AG09309 (cell line): ENCODE data around the gene ULBP3.

Source experiments
- DNase-seq: peaks from one replicate; pipeline ENCODE4 v3.0.0-alpha.2; 2010; ENCODE audit warnings: low read depth
- H3K4me3 ChIP-seq: 2 replicates; pipeline ENCODE4 v1.5.1; 2011; ENCODE audit warnings: mild to moderate bottlenecking, low read depth, low read length, moderate library complexity; ENCODE audit not compliant: control insufficient read depth
- CTCF ChIP-seq: IDR thresholded peaks from 2 replicates; pipeline ENCODE4 v1.5.1; 2011; ENCODE audit warnings: mild to moderate bottlenecking, low read depth, low read length, inconsistent platforms; ENCODE audit not compliant: insufficient read depth, control insufficient read depth; ENCODE audit errors: missing control alignments

The ULBP3 gene

DNA sequence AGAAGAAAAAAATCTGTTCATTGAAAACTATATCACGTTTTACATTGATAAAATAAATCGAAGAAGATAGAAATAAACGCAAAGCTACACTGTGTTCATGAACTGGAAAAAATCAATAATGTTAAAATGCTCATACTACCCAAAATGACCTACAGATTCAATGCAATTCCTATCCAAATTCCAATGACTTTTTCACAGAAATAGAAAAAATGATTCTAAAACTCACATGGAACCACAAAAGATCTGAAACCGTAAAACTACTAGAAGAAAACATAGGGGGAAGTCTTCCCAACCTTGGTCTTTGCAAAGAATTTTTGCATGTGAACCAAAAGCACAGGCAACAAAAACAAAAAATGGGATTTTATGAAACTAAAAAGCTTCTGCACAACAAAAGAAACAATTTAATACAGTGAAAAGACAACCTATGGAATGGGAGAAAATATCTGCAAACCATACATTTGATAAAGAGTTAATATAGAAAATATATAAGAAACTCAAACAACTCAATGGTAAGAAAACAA lies 33.9 kb upstream of the ULBP3 start:
- no peak for TF ChIP-seq CTCF
- DNase-seq = no peak
- H3K4me3 ChIP-seq = no peak overlapping the region

DNA sequence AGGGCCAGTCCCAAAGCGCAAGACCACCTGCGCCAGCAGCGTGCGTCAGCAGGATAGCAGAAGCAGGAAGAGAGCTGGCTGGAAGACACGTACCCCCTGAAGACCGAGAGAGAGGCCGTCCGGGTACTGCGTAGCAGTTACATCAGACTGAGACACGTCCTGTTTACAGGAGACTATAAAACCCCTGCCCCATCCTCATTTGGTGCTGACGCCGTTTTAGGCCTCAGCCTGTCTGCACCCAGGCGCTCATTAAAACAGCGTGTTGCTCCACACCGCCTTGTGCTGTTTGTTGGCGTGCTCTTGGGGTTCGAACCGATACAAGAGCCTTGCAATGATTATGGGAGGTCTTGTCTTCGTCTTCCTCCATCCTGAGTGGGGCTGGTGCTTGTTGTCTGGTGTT lies 31.8 kb upstream of the ULBP3 start:
- H3K4me3 ChIP-seq = no peak overlapping the region
- TF ChIP-seq CTCF = no peak
- DNase-seq = no peak

- H3K4me3 ChIP-seq = no peak overlapping the region
- no peak for DNase-seq
- no peak for TF ChIP-seq CTCF
Measured at GRCh38 chr6:150099953-150100352, 31.0 kb upstream of the ULBP3 start.

- no peak overlapping the region for H3K4me3 ChIP-seq
- TF ChIP-seq CTCF = no peak
- DNase-seq = no peak
Measured at GRCh38 chr6:150099546-150099945, 30.6 kb upstream of the ULBP3 start.

DNA sequence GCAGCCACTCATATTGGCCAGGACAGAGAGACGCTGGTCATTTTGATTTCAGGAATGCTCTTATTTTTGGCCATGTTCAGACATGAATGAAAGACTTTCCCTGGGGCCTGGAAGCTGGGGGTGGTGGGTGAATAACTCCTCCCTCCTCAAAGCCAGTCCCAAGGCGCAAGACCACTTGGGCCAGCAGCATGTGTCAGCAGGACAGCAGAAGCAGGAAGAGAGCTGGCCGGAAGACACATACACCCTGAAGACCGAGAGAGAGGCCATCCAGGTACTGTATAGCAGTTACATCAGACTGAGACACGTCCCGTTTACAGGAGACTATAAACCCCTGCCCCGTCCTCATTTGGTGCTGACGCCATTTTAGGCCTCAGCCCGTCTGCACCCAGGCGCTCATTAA lies 29.2 kb upstream of the ULBP3 start:
- DNase-seq = no peak
- no peak overlapping the region for H3K4me3 ChIP-seq
- TF ChIP-seq CTCF = no peak

GRCh38 chr6:150093397-150093796 lies 24.5 kb upstream of the ULBP3 start:
- TF ChIP-seq CTCF = no peak
- DNase-seq = no peak
- H3K4me3 ChIP-seq = no peak overlapping the region

DNA sequence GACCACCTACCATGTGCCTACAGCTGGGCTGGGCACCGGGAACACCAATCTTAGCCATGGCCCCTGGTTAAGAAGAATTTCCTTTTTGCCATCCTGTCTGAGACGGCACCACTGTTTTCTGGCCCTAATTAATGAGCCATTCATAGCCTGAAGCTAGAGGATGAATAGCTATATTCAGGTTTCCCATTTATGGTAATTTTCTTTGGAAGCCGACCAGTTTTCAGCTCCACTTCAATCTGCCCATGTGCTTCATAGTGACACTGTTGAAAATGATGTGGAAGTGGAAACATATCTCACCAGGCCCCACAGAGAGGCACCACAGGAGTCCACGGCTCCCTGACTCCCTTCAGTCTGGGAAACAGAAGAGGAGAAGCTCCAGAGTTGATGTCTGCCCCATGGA lies 22.6 kb upstream of the ULBP3 start:
- no peak for TF ChIP-seq CTCF
- DNase-seq = no peak
- no peak overlapping the region for H3K4me3 ChIP-seq
